Thoracic aorta (tissue), 2 donors: ENCODE measurements around the gene MRPS35. TPM values are rescaled to one million over a fixed set of nuclear protein-coding genes. Genes with fewer than 3 reads are reported as not detected.

Experiments
- ATAC-seq: fragments of 150-250 bp; one replicate; pipeline ENCODE4 v1.8.0; 2017; ENCODE audit warnings: low read depth; ENCODE audit not compliant: insufficient number of reproducible peaks, low FRiP score
- DNase-seq: peaks from one replicate; pipeline ENCODE4 v3.0.0-alpha.2; 2020; ENCODE audit warnings: low spot score
- H3K27ac ChIP-seq, 2 donors: fragments of 200-600 bp; sonication (generic); 1 replicate in 1 of 2; 2 replicates in 1 of 2; pipeline ENCODE4 v1.5.1; 2016; ENCODE audit warnings: mild to moderate bottlenecking in 2 of 2, moderate library complexity in 2 of 2
- H3K27me3 ChIP-seq: fragments of 200-600 bp; sonication (generic); replicated peaks from 2 replicates; pipeline ENCODE4 v1.6.0; 2016; ENCODE audit warnings: mild to moderate bottlenecking; ENCODE audit not compliant: insufficient read depth
- H3K36me3 ChIP-seq: fragments of 200-600 bp; sonication (generic); one replicate; pipeline ENCODE4 v1.5.1; 2016
- H3K4me1 ChIP-seq, 2 donors: fragments of 200-600 bp; sonication (generic); 1 replicate in 1 of 2; 2 replicates in 1 of 2; pipeline versions ENCODE4 v1.5.1 to v1.6.0; 2016; ENCODE audit warnings: low read depth in 2 of 2, mild to moderate bottlenecking in 1 of 2; ENCODE audit not compliant: control insufficient read depth in 1 of 2
- H3K4me3 ChIP-seq: fragments of 200-600 bp; sonication (generic); 2 replicates; pipeline ENCODE4 v1.5.1; 2016; ENCODE audit warnings: mild to moderate bottlenecking
- H3K9me3 ChIP-seq: fragments of 200-600 bp; sonication (generic); 2 replicates; pipeline ENCODE4 v1.5.1; 2016
- total RNA-seq, 2 donors: library from RNA; depleted of rRNA; stranded (reverse); fragments of >200 nt; gene quantifications; one replicate each; pipeline versions ENCODE4 v1.1.0 to v1.2.3, GENCODE V29; 2016
- TF ChIP-seq, protein P1 (sequence below): fragments of 200-600 bp; sonication (generic); IDR thresholded peaks from one replicate; pipeline ENCODE4 v1.5.1; 2019; ENCODE audit warnings: antibody characterized with exemption

The MRPS35 gene
- total RNA-seq, 2 donors from 2014 or later: 32.7 to 55.9 TPM

DNA sequence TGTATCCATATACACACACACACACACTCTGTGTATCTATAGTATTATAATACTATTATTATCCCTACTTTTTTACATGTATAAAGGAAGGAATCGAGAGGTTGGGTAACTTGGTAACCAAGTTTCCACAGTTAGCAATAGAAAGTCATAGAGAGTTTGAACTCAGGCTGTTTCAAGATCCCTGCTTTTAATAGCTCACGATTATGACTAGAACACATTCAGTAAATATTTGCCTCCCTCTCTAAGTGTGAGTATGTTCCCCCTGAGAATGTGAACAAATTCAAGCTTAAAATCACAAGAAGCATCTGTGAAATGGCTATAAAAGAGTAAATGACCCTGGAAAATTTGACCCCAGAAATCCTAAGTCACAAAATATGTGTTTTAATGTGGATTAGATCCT is 25.4 kb upstream of the MRPS35 start:
- Histone ChIP-seq H3K27me3 (no peaks in the 10 kb centered on the region), H3K36me3 (peaks cover 63% of the 10 kb centered on the region), H3K4me1 (no peaks in the 10 kb centered on the region), H3K27ac (no peak overlapping the region), H3K4me3 (no peak overlapping the region), H3K9me3 (no peaks in the 10 kb centered on the region)
- DNase-seq (no peak), ATAC-seq (no peak)
- TF ChIP-seq, protein P1, sequence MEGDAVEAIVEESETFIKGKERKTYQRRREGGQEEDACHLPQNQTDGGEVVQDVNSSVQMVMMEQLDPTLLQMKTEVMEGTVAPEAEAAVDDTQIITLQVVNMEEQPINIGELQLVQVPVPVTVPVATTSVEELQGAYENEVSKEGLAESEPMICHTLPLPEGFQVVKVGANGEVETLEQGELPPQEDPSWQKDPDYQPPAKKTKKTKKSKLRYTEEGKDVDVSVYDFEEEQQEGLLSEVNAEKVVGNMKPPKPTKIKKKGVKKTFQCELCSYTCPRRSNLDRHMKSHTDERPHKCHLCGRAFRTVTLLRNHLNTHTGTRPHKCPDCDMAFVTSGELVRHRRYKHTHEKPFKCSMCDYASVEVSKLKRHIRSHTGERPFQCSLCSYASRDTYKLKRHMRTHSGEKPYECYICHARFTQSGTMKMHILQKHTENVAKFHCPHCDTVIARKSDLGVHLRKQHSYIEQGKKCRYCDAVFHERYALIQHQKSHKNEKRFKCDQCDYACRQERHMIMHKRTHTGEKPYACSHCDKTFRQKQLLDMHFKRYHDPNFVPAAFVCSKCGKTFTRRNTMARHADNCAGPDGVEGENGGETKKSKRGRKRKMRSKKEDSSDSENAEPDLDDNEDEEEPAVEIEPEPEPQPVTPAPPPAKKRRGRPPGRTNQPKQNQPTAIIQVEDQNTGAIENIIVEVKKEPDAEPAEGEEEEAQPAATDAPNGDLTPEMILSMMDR: no peak

DNA sequence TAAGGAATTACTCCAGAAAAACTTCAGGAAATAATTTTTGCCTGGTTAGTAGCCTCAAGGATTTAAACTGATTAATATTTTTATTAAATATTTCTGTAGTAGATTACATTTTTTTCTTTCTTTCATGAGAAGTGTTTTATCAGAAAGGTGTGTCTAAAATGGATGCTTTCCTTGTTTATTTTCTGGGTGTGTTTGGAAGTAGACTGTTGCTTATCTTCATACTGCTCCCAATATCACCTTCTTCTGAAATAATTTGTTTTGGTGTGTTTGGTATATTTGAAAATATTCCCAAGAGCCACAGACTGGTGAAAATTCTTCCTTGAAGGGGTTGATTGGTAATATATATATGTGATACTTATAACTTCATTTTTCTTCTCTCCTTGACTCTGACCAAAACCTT is 24.5 kb upstream of the MRPS35 start:
- no peaks in the 10 kb centered on the region for H3K9me3 ChIP-seq
- ATAC-seq (no peak), DNase-seq (no peak)
- H3K27me3 ChIP-seq: no peaks in the 10 kb centered on the region
- peaks cover 59% of the 10 kb centered on the region for H3K36me3 ChIP-seq
- no peaks in the 10 kb centered on the region for H3K4me1 ChIP-seq
- H3K4me3 ChIP-seq: no peak overlapping the region
- no peak overlapping the region for H3K27ac ChIP-seq
- TF ChIP-seq, protein P1: no peak

DNA sequence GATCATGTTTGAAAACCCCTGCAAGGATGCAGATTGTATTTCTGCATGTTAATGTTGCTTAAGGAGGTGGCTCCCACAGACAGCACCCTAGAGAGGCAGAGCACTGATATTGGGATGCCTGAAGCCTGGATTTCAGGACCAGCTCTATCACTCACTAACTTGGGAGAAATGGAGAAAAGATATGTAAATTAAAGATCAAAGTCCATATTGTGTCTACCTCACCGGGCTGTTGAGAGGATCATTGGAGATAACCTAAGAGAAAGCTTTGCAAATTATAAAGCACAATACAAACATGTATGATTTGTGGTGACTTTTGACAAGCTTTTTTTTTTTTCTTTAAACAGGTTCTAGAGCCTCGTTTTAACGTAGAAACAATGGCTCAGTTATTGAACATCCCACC is 22.0 kb upstream of the MRPS35 start:
- Histone ChIP-seq H3K9me3 (no peaks in the 10 kb centered on the region), H3K27ac (no peak overlapping the region), H3K4me3 (no peak overlapping the region), H3K27me3 (no peaks in the 10 kb centered on the region), H3K36me3 (peaks cover 55% of the 10 kb centered on the region), H3K4me1 (no peaks in the 10 kb centered on the region)
- TF ChIP-seq, protein P1: no peak
- ATAC-seq (no peak), DNase-seq (no peak)

DNA sequence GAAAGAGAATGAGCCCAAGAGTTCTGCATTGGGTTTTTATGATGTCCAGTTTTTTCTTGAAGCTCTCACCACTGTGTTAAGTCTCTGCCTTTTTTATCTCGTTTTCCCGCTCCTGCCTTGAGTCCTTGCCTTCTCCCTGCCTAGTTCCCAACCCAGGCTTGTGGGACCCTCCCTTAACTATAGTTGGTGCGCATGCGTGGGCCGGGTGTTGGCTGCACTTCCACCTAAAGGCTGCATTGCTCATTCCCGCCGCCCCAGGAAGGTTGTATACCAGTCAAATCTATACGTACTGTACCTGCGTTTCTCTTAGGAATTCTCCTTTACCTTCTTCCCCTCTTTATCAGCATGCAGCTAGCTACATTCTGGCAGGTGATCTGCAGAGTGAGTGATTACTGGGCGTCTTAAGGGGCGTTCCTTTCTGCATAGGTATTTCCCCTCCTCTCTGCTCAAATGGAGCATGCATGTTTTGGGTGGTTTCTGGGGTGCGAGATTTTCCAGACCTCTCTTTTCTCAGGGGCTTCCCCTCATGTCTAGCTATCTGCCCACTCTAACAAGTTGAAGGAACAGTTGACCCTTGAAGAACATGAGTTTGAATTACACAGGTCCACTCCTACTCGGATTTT is 21.0 kb upstream of the MRPS35 start:
- Histone ChIP-seq H3K36me3 (peaks cover 57% of the 10 kb centered on the region), H3K9me3 (no peaks in the 10 kb centered on the region), H3K27me3 (no peaks in the 10 kb centered on the region), H3K27ac (no peak overlapping the region), H3K4me3 (no peak overlapping the region), H3K4me1 (no peaks in the 10 kb centered on the region)
- TF ChIP-seq, protein P1: no peak
- DNase-seq: no peak
- no peak for ATAC-seq

DNA sequence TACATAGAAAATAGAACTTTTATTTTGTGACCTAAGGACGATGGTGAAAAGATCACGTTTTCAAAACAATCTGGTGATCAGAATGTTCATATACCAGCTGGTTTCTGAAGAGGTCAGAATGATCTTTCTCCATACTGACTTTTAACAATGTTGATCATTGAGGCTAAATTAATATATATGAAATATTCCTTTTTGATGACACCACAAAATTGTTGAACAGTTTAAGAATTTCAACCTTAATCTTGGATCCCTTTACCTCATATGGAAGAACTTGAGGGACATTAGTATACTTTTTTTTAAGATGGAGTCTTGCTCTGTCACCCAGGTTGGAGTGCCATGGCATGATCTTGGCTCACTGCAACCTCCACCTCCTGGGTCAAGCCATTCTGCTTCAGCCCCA is 17.2 kb upstream of the MRPS35 start:
- Histone ChIP-seq H3K4me1 (no peaks in the 10 kb centered on the region), H3K4me3 (no peak overlapping the region), H3K27me3 (no peaks in the 10 kb centered on the region), H3K36me3 (peaks cover 44% of the 10 kb centered on the region), H3K9me3 (no peaks in the 10 kb centered on the region), H3K27ac (no peak overlapping the region)
- no peak for ATAC-seq
- TF ChIP-seq, protein P1: no peak
- DNase-seq: no peak
